ENCODE results near the gene SCYGR1. TPM values are rescaled to one million over a fixed set of nuclear protein-coding genes. Genes with fewer than 3 reads are reported as not detected.

SCYGR1 gene
- total and polyA plus RNA-seq, 2 of the 13 experiments (the other 11 are each of a cell fraction or from before 2014, with no cell fraction given), result not detected

DNA sequence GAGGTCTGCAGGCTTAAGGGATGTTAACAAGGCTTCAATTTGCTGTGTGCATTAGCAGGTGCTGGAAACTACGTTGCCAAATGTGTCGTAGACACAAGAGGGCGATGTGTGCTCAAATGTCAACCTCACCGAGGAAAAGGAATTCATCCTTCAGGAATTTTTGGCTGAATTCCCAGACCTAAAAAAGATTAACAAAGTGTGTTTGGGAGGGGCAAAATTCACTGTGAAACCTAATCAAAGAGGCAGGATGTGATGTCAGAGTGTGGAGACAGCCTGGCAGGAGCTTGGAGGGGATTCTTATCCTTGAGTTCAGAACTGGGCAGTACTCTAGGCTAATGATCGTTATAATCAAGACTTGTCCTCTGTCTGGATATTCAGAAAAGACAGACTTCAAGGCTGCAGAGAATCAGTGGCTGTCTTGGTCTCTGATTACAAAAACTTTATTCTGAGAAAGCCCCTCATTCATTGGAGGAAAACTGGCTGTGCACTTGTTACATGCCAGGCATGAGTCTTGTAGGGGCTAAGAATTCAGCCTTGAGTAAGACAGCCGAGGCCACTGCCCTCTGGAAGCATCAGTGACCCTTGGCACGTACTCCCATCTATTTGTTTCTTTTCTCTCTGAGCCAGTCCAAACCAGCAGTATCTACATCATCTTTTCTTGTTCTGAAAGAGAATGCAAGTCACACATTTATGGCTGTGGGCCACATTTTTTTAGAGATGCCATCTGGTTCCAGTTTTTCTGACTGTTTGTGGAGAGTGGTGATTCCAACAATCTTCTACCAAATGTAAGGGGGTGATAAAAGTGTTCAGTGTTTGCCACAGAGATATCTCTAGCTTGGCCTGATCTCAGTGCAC is 18.7 kb upstream of the SCYGR1 start (continued):
- TF ChIP-seq HMGXB3 (CRISPR knock-in tag; IDR thresholded peaks at IDR 0.05; ENCODE audit: borderline replicate concordance), result peak; percentile 59; the same call in 1 of the 2 replicates
- peak; percentile 16; the same call in 1 of the 2 replicates for TF ChIP-seq ZNF644 (CRISPR knock-in tag; IDR thresholded peaks at IDR 0.05; ENCODE audit: low read depth)
- no peak for TF ChIP-seq GLMP (CRISPR knock-in tag; IDR thresholded peaks at IDR 0.05; ENCODE audit: borderline replicate concordance)
- TF ChIP-seq, protein P1, sequence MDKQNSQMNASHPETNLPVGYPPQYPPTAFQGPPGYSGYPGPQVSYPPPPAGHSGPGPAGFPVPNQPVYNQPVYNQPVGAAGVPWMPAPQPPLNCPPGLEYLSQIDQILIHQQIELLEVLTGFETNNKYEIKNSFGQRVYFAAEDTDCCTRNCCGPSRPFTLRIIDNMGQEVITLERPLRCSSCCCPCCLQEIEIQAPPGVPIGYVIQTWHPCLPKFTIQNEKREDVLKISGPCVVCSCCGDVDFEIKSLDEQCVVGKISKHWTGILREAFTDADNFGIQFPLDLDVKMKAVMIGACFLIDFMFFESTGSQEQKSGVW (CRISPR knock-in tag; IDR thresholded peaks at IDR 0.05; ENCODE audit: borderline replicate concordance), result no peak
- TF ChIP-seq KLF13 (CRISPR knock-in tag; IDR thresholded peaks at IDR 0.05), result no peak
- peak; percentile 72 for TF ChIP-seq MEF2D (CRISPR knock-in tag; IDR thresholded peaks at IDR 0.05)
- TF ChIP-seq, protein P2, sequence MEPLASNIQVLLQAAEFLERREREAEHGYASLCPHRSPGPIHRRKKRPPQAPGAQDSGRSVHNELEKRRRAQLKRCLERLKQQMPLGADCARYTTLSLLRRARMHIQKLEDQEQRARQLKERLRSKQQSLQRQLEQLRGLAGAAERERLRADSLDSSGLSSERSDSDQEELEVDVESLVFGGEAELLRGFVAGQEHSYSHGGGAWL (CRISPR knock-in tag; IDR thresholded peaks at IDR 0.05), result no peak
- TF ChIP-seq SCMH1 (CRISPR knock-in tag; IDR thresholded peaks at IDR 0.05; ENCODE audit: borderline replicate concordance), result no peak
- TF ChIP-seq HNF4A (CRISPR knock-in tag; IDR thresholded peaks at IDR 0.05), result peak; percentile 43; the same call in 1 of the 2 replicates
- no peak for TF ChIP-seq NFYB (CRISPR knock-in tag; IDR thresholded peaks at IDR 0.05)
- no peak for TF ChIP-seq ZNF569 (CRISPR knock-in tag; IDR thresholded peaks at IDR 0.05; ENCODE audit: borderline replicate concordance)
- no peak for TF ChIP-seq MTA3 (CRISPR knock-in tag; IDR thresholded peaks at IDR 0.05)
- TF ChIP-seq MED8 (CRISPR knock-in tag; IDR thresholded peaks at IDR 0.05; ENCODE audit: insufficient replicate concordance), result no peak
- no peak for TF ChIP-seq SRSF4 (IDR thresholded peaks at IDR 0.05; ENCODE audit: low read depth, low read length, poor library complexity, severe bottlenecking)
- TF ChIP-seq ISX (CRISPR knock-in tag; conservative IDR thresholded peaks at IDR 0.05), result no peak
- TF ChIP-seq CREB1 (IDR thresholded peaks at IDR 0.05), result peak; percentile 79
- TF ChIP-seq CREB1 (CRISPR knock-in tag; IDR thresholded peaks at IDR 0.05), result peak; percentile 95
- TF ChIP-seq PATZ1 (CRISPR knock-in tag; IDR thresholded peaks at IDR 0.05), result peak; percentile 60

Data from HepG2 (cell line).